GM10266 (cell line): ENCODE data around the gene GLIS1.

Experiments used
- DNase-seq: peaks from one replicate; pipeline ENCODE4 v3.0.0; 2012; ENCODE audit errors: extremely low spot score
- CTCF ChIP-seq: IDR thresholded peaks from 2 replicates; pipeline ENCODE4 v1.5.1; 2012; ENCODE audit warnings: mild to moderate bottlenecking, low read depth; ENCODE audit not compliant: control insufficient read depth, insufficient read depth; ENCODE audit errors: missing control alignments

The GLIS1 gene

GRCh38 chr1:53727461-53728092 lies 11.4 kb downstream of the GLIS1 start:
- DNase-seq: no peak
- no peak for TF ChIP-seq CTCF

- DNase-seq: no peak
- no peak for TF ChIP-seq CTCF
These were observed 12.9 kb downstream of the GLIS1 start for GRCh38 chr1:53726009-53726600.

GRCh38 chr1:53725238-53725689 lies 13.7 kb downstream of the GLIS1 start:
- DNase-seq: no peak
- TF ChIP-seq CTCF: no peak

- TF ChIP-seq CTCF: no peak
- DNase-seq: no peak
These were observed 16.9 kb downstream of the GLIS1 start for GRCh38 chr1:53722025-53722424.

GRCh38 chr1:53721088-53721487 lies 17.9 kb downstream of the GLIS1 start:
- DNase-seq: no peak
- no peak for TF ChIP-seq CTCF

GRCh38 chr1:53719469-53719868 lies 19.5 kb downstream of the GLIS1 start:
- no peak for TF ChIP-seq CTCF
- DNase-seq: no peak

- no peak for DNase-seq
These were observed 20.5 kb downstream of the GLIS1 start for GRCh38 chr1:53718443-53718842.

More at GRCh38 chr1:53718443-53718842, 20.5 kb downstream of the GLIS1 start:
- TF ChIP-seq CTCF: no peak
